ENCODE data around the gene EGR4.

DNA sequence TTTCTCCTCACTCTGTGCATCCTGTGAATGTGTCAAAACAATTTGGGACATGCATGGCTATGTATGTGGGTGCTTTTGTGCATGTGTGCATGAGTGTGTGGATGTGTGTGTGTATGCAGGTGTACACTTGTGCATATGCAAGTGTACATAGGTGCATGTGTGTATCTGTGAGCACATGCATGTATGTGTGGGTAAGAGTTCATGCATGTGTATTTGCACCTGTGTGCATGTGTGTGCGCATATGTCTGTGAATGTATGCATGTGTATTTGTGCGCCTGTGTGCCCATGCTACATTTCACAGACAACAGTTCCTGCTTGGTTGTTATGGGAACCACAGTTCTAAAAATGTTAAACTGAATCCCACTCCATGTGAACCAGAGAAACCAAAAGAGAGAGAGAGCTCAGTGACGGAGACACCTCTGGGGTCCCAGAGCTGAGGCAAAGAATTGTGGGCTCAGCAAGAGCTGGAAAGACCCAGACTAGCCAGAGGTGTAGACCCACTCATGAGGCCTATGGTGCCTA is 7.2 kb downstream of the EGR4 start:
- TF ChIP-seq, protein P1, sequence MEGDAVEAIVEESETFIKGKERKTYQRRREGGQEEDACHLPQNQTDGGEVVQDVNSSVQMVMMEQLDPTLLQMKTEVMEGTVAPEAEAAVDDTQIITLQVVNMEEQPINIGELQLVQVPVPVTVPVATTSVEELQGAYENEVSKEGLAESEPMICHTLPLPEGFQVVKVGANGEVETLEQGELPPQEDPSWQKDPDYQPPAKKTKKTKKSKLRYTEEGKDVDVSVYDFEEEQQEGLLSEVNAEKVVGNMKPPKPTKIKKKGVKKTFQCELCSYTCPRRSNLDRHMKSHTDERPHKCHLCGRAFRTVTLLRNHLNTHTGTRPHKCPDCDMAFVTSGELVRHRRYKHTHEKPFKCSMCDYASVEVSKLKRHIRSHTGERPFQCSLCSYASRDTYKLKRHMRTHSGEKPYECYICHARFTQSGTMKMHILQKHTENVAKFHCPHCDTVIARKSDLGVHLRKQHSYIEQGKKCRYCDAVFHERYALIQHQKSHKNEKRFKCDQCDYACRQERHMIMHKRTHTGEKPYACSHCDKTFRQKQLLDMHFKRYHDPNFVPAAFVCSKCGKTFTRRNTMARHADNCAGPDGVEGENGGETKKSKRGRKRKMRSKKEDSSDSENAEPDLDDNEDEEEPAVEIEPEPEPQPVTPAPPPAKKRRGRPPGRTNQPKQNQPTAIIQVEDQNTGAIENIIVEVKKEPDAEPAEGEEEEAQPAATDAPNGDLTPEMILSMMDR (IDR thresholded peaks at IDR 0.05; ENCODE audit: low read depth, low read length, missing input control): no peak
- no peak for TF ChIP-seq EGR1 (IDR thresholded peaks at IDR 0.05; ENCODE audit: low read depth in 2 of 2)
- TF ChIP-seq RXRA (IDR thresholded peaks at IDR 0.05): no peak
- TF ChIP-seq, protein P2, sequence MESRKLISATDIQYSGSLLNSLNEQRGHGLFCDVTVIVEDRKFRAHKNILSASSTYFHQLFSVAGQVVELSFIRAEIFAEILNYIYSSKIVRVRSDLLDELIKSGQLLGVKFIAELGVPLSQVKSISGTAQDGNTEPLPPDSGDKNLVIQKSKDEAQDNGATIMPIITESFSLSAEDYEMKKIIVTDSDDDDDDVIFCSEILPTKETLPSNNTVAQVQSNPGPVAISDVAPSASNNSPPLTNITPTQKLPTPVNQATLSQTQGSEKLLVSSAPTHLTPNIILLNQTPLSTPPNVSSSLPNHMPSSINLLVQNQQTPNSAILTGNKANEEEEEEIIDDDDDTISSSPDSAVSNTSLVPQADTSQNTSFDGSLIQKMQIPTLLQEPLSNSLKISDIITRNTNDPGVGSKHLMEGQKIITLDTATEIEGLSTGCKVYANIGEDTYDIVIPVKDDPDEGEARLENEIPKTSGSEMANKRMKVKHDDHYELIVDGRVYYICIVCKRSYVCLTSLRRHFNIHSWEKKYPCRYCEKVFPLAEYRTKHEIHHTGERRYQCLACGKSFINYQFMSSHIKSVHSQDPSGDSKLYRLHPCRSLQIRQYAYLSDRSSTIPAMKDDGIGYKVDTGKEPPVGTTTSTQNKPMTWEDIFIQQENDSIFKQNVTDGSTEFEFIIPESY (IDR thresholded peaks at IDR 0.05): no peak
- TF ChIP-seq SP1 (IDR thresholded peaks at IDR 0.05): no peak
- TF ChIP-seq REST (IDR thresholded peaks at IDR 0.05): no peak
- no peak for TF ChIP-seq JUND (IDR thresholded peaks at IDR 0.05)
- no peak for TF ChIP-seq TAF1 (conservative IDR thresholded peaks at IDR 0.05)
- TF ChIP-seq FOXA2 (IDR thresholded peaks at IDR 0.05): no peak
- no peak for TF ChIP-seq RAD21 (IDR thresholded peaks at IDR 0.05)
- no peak for TF ChIP-seq HNF4A (conservative IDR thresholded peaks at IDR 0.05)
- no peak for TF ChIP-seq GABPA (IDR thresholded peaks at IDR 0.05 in 1 of 2, conservative IDR thresholded peaks at IDR 0.05 in 1 of 2)
- no peak for TF ChIP-seq MAX (IDR thresholded peaks at IDR 0.05)

Measured in liver (tissue), 3 donors.